Loucy (cell line): ENCODE data around the gene MMP11.

Source experiments
- CTCF ChIP-seq: fragments of 200-600 bp; sonication (generic); conservative IDR thresholded peaks from 2 replicates; pipeline ENCODE4 v1.5.1; 2014; ENCODE audit warnings: mild to moderate bottlenecking, antibody characterized with exemption, low read length
- EZH2phosphoT487 ChIP-seq: fragments of 200-600 bp; IDR thresholded peaks from 2 replicates; pipeline ENCODE4 v1.6.1; 2018; ENCODE audit warnings: antibody characterized with exemption, mild to moderate bottlenecking, moderate library complexity, borderline replicate concordance

GRCh38 chr22:23772315-23772648 lies 367 bp upstream of the MMP11 start:
- TF ChIP-seq CTCF (no peak), EZH2phosphoT487 (no peak)
